GM19438 (cell line): ENCODE data around the gene NTM.

Source experiments
- ATAC-seq: cut with Tn5 transposase; IDR thresholded peaks from one replicate; pipeline ENCODE4 v1.9.1; 2021; ENCODE audit warnings: low read depth; ENCODE audit not compliant: unreplicated experiment

The NTM gene

GRCh38 chr11:131538322-131538721, 167.9 kb downstream of the NTM start:
- ATAC-seq = no peak

DNA sequence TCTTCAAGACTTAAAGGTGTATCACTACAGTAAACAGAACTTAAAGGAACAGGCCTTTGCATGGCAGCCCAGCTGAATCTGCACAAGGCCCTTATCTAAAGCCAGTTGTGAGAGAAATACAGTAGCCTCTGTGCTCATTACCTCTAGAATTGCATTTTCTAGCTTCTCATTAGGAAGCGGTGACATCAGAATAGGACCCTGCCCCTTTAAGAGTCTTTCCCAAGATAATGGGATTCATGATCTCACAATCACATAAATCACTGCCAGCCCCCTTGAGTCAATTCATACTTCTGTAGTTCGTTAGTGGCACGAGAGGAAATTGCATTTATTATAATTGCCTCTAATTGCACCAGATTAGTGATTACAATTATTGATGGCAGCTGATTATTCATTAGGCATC, 170.3 kb downstream of the NTM start:
- no peak for ATAC-seq

GRCh38 chr11:131543389-131544025, 173.1 kb downstream of the NTM start:
- no peak for ATAC-seq

DNA sequence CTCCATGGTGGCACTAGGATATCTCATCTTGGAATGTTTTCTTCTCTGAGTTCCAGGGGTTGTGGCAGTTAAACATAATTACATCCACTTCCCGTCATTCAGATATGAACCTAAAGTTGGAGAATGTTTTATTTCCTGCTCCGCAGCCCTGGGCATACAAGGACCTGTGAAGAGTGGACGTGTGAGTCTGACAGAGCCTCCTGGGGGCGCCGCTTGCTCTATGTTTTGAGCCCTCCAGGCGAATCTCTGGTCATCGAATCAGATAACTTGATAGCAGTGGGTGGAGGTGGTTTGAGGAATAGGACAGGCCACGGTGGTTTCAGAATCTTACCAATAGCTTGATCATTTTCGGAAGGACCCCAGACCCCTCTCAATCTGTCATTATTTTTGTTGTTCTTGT, 174.2 kb downstream of the NTM start:
- ATAC-seq = no peak

DNA sequence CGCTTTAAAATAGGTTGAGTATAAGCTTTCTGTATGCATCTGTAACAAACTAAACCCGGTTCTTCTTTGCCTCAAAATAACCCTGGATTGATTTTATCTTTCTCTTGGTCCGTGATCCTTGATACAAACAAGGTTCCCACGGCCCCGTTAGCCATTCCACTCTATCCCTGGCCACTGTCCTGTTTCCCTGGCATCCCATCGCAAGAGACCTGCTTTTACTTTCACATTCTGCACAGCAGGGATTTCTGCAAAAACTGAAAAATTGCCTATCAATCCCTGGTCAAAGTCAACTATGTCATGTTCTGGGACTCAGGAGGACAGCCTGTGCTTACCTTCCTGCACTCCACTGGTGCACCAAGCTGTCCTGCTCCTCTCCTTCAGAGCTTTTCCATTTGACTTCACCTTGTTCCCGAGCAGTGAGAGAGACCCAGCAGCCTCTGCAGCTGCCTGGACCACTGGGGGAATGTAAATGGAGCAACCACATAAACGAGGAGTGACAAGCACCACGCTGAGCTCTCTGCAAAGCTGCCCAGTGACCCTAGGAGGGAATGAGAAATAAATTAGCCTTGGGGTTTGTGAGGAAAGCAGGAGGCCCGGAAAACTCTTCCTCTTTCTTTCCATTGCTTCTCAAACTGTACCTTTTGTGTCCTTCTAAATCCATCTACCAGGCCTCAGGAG, 175.9 kb downstream of the NTM start:
- no peak for ATAC-seq

- ATAC-seq = no peak
Measured at GRCh38 chr11:131549099-131549498, 178.7 kb downstream of the NTM start.

DNA sequence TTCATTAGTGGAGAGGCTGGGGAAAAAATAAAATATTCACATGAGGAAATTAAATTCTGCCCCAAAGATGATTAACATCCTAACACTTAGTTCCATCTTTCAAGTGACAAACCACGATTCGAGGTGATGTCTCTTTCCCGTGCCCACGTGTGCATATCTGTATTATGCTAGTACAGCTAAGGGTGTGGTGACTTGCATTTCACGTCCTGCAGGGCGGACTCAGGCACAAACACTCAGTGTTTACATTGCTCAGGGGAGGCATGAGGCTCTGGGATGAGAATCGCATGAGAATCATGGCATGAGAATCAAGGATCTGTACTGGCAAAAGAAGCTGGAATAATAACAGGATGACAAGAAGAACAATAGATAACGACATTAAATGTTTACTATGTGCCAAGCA, 179.4 kb downstream of the NTM start:
- ATAC-seq = no peak

DNA sequence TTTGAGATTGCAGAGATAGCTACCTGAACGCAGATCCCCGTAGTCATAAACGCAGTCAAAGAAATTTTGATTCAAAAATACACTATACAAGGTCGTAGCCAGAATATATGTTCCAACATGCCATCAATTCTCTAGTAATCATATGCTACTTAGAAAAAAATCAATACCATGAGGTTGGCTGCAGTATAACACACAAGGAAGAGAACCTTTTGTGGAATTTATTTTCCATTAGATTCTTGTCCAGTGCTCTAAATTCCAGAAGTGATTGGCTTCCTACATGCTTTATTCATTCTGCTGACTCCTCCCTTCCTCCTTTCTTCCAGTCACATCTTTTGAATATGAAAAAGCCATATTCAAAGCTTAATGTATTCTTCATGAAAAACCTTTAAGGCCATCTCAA, 189.9 kb downstream of the NTM start:
- ATAC-seq = no peak

DNA sequence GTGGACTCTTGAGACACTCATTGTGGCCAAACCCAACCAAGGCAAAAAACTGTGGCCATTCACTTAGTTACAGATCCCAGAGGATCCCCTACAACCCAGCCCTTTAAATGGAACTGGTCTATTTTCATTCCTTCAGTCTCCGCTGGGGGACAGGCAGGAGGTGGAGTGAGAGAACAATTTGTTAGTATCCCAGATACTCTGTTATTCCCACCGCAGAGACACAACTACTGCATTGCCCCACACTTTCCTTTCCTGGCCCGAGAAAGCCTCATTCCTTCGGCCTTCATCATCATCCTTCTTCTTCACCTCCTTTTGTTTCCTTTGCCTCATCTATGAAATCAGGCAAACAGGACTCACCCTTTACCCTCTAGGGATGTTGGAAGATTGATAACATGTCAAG, 191.1 kb downstream of the NTM start:
- no peak for ATAC-seq

DNA sequence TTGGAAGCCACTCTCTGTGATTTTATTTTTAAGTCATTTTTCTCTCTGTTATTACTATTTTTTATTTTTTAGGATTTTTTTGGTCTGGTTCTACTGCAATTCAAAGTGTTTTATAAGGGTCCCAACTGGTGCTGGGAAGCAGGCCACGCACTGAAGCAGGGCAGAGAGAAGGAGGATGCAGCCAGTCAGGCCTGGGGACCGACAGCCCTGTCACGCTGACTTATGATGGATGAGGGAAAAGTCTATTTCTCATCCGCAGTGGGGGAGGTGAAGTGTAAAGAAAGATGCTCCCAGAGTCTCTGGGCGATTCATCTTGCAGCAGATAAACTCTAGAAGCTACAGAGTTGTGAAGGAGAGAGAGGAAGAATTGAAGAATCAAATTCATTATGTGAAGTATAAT, 191.6 kb downstream of the NTM start:
- no peak for ATAC-seq

DNA sequence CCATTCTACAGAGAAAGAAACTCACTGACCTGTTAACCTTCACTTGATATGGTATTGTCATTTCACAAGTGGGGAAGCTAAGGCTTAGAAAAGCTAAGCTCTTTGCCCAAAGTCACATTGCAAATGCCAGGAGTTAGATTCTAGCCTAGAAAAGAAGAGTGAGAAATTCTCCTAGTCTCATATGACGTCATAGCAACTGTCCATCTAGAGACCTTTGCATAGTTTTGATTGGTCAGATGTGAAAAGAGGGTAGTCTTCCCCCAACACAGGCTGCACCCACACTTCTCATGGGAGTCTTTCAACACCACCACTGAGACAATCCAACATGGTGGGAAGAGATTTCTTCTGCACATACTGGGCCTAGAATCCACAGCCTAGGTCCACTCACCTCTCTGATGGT, 197.9 kb downstream of the NTM start:
- no peak for ATAC-seq

DNA sequence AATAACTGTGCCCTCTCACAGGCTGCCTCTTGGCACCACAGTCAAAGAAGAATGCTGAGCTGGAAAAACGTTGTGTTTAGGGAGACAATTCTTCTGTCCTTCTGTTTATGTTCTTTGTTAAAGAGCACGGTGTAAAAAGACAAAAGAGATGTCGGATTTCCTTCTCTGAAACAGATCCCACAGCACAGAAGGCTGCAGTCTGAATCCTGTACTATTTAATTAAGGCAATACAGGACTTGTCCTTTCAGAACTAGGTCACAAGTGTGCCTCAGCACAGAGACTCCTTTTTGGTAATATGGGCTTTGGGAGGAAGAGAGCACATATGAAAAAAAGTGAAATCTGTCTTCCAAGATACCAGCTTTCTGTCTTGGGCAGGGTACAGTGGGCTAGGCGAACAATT, 201.2 kb downstream of the NTM start:
- ATAC-seq = no peak

- ATAC-seq = no peak
Measured at GRCh38 chr11:131572423-131572822, 202.0 kb downstream of the NTM start.

- no peak for ATAC-seq
Measured at GRCh38 chr11:131579932-131580387, 209.5 kb downstream of the NTM start.

GRCh38 chr11:131580476-131580875, 210.1 kb downstream of the NTM start:
- no peak for ATAC-seq

GRCh38 chr11:131581046-131581445, 210.6 kb downstream of the NTM start:
- no peak for ATAC-seq

- no peak for ATAC-seq
Measured at GRCh38 chr11:131582021-131582525, 211.7 kb downstream of the NTM start.

- ATAC-seq = no peak
Measured at GRCh38 chr11:131583421-131583820, 213.0 kb downstream of the NTM start.

GRCh38 chr11:131583938-131584337, 213.5 kb downstream of the NTM start:
- no peak for ATAC-seq

- no peak for ATAC-seq
Measured at GRCh38 chr11:131584785-131585592, 214.6 kb downstream of the NTM start.

- no peak for ATAC-seq
Measured at GRCh38 chr11:131588057-131588456, 217.6 kb downstream of the NTM start.
